ENCODE measurements around the gene MUC21.

The MUC21 gene

GRCh38 chr6:30942338-30943060 lies 41.0 kb upstream of the MUC21 start:
- Histone ChIP-seq H3K9me3 (ENCODE audit: insufficient read depth, low read depth, low read length) (no peaks in the 10 kb centered on the region), H4K20me1 (ENCODE audit: insufficient read depth, low read length, poor library complexity, severe bottlenecking) (no peaks in the 10 kb centered on the region), H3K27me3 (ENCODE audit: insufficient read depth, low read length, poor library complexity, severe bottlenecking) (no peaks in the 10 kb centered on the region), H3K79me2 (ENCODE audit: insufficient read depth, low read length) (no peaks in the 10 kb centered on the region), H3K9me2 (replicated peaks; ENCODE audit: low read depth, low read length) (no peaks in the 10 kb centered on the region), H2AFZ (ENCODE audit: low read length) (no peak overlapping the region), H3F3A (ENCODE audit: low read depth) (no peaks in the 10 kb centered on the region), H3K4me2 (ENCODE audit: low read depth, low read length, poor library complexity, severe bottlenecking) (no peak overlapping the region), H3K4me3 (ENCODE audit: low read length, poor library complexity, severe bottlenecking) (no peak overlapping the region), H3K4me1 (ENCODE audit: insufficient read depth, low read length, poor library complexity, severe bottlenecking) (no peaks in the 10 kb centered on the region), H3K9ac (ENCODE audit: low read depth, low read length, poor library complexity, severe bottlenecking) (no peak overlapping the region), H3K36me3 (ENCODE audit: insufficient read depth, low read length) (no peaks in the 10 kb centered on the region)
- no peak for TF ChIP-seq EZH2phosphoT487 (IDR thresholded peaks at IDR 0.05; ENCODE audit: borderline replicate concordance)
- no peak for TF ChIP-seq CTCF (conservative IDR thresholded peaks at IDR 0.05; ENCODE audit: low read length)

- Histone ChIP-seq H3K4me2 (ENCODE audit: low read depth, low read length, poor library complexity, severe bottlenecking) (no peak overlapping the region), H3K9ac (ENCODE audit: low read depth, low read length, poor library complexity, severe bottlenecking) (no peak overlapping the region), H3K9me3 (ENCODE audit: insufficient read depth, low read depth, low read length) (no peaks in the 10 kb centered on the region), H4K20me1 (ENCODE audit: insufficient read depth, low read length, poor library complexity, severe bottlenecking) (no peaks in the 10 kb centered on the region), H3K4me3 (ENCODE audit: low read length, poor library complexity, severe bottlenecking) (no peak overlapping the region), H3K9me2 (replicated peaks; ENCODE audit: low read depth, low read length) (no peaks in the 10 kb centered on the region), H2AFZ (ENCODE audit: low read length) (no peak overlapping the region), H3K79me2 (ENCODE audit: insufficient read depth, low read length) (no peaks in the 10 kb centered on the region), H3K36me3 (ENCODE audit: insufficient read depth, low read length) (no peaks in the 10 kb centered on the region), H3F3A (ENCODE audit: low read depth) (no peaks in the 10 kb centered on the region), H3K4me1 (ENCODE audit: insufficient read depth, low read length, poor library complexity, severe bottlenecking) (no peaks in the 10 kb centered on the region), H3K27me3 (ENCODE audit: insufficient read depth, low read length, poor library complexity, severe bottlenecking) (no peaks in the 10 kb centered on the region)
- TF ChIP-seq CTCF (conservative IDR thresholded peaks at IDR 0.05; ENCODE audit: low read length), result no peak
Measured at GRCh38 chr6:30944051-30944450, 39.5 kb upstream of the MUC21 start.

DNA sequence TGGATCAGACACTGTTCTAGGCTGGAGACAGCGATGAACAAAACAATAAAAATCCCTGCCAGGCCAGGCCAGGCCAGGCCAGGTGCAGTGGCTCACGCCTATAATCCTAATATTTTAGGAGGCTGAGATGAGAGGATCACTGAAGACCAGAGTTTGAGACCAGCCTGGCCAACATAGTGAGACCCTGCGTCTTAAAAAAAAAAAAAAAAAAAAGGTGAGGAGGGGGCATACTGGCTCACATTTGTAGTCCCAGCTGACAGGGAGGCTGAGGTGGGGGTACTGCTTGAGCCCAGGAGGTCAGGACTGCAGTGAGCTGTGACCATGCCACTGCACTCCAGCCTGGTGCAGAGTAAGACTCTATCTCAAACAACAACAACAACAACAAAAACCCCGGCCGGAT lies 38.2 kb upstream of the MUC21 start:
- H3K4me3 ChIP-seq (ENCODE audit: low read length, poor library complexity, severe bottlenecking), result no peak overlapping the region
- no peaks in the 10 kb centered on the region for H3K79me2 ChIP-seq (ENCODE audit: insufficient read depth, low read length)
- H3K9ac ChIP-seq (ENCODE audit: low read depth, low read length, poor library complexity, severe bottlenecking), result no peak overlapping the region
- no peaks in the 10 kb centered on the region for H3K27me3 ChIP-seq (ENCODE audit: insufficient read depth, low read length, poor library complexity, severe bottlenecking)
- no peak overlapping the region for H3K4me2 ChIP-seq (ENCODE audit: low read depth, low read length, poor library complexity, severe bottlenecking)
- no peaks in the 10 kb centered on the region for H3K36me3 ChIP-seq (ENCODE audit: insufficient read depth, low read length)
- no peaks in the 10 kb centered on the region for H3K4me1 ChIP-seq (ENCODE audit: insufficient read depth, low read length, poor library complexity, severe bottlenecking)
- H3K9me3 ChIP-seq (ENCODE audit: insufficient read depth, low read depth, low read length), result no peaks in the 10 kb centered on the region
- H2AFZ ChIP-seq (ENCODE audit: low read length), result no peak overlapping the region
- no peaks in the 10 kb centered on the region for H4K20me1 ChIP-seq (ENCODE audit: insufficient read depth, low read length, poor library complexity, severe bottlenecking)
- no peaks in the 10 kb centered on the region for H3F3A ChIP-seq (ENCODE audit: low read depth)
- no peaks in the 10 kb centered on the region for H3K9me2 ChIP-seq (replicated peaks; ENCODE audit: low read depth, low read length)
- TF ChIP-seq EZH2phosphoT487 (IDR thresholded peaks at IDR 0.05; ENCODE audit: borderline replicate concordance), result no peak
- no peak for TF ChIP-seq CTCF (conservative IDR thresholded peaks at IDR 0.05; ENCODE audit: low read length)

Data from Loucy (cell line).